ENCODE measurements around the gene ZNF473.

GRCh38 chr19:50003254-50003788 lies 22.5 kb upstream of the ZNF473 start:
- TF ChIP-seq CTCF (conservative IDR thresholded peaks at IDR 0.05; ENCODE audit: low read length) (no peak), EZH2phosphoT487 (IDR thresholded peaks at IDR 0.05; ENCODE audit: borderline replicate concordance, low read depth, low read length) (no peak)
